Measurements from ENCODE around the gene DTX3.
A peak's percentile ranks its signal among the peaks of the same experiment; 100 is the strongest.

The DTX3 gene

GRCh38 chr12:57604992-57605810, 577 bp downstream of the DTX3 start:
- Histone ChIP-seq H3K27ac (ENCODE audit: low read depth, low read length) (no peak overlapping the region), H3K4me1 (ENCODE audit: control insufficient read depth, low read length) (peaks cover 2% of the 10 kb centered on the region; the same call in 1 of the 2 replicates), H3K79me2 (ENCODE audit: control insufficient read depth, low read length) (no peaks in the 10 kb centered on the region), H3K4me2 (ENCODE audit: low read length) (peak overlapping the region; percentile 50), H3K36me3 (ENCODE audit: control insufficient read depth, low read length) (peaks cover 6% of the 10 kb centered on the region; the same call in 1 of the 2 replicates), H3K9me3 (ENCODE audit: control insufficient read depth, insufficient read depth, low read length) (no peaks in the 10 kb centered on the region), H3F3A (ENCODE audit: control insufficient read depth, insufficient read depth) (peaks cover 3% of the 10 kb centered on the region; the same call in 1 of the 2 replicates), H3K4me3 (ENCODE audit: low read length) (peak overlapping the region; percentile 66), H4K20me1 (ENCODE audit: control insufficient read depth, insufficient read depth, low read depth, low read length) (no peaks in the 10 kb centered on the region), H3K9me2 (replicated peaks; ENCODE audit: control insufficient read depth, low read length) (no peaks in the 10 kb centered on the region), H3K27me3 (ENCODE audit: control insufficient read depth, low read length) (peaks cover 26% of the 10 kb centered on the region)
- no peak for TF ChIP-seq EZH2phosphoT487 (IDR thresholded peaks at IDR 0.05; ENCODE audit: borderline replicate concordance, low read length)
- TF ChIP-seq CTCF (IDR thresholded peaks at IDR 0.05; ENCODE audit: low read depth, low read length, poor library complexity, severe bottlenecking): no peak

GRCh38 chr12:57605811-57606311, 1.2 kb downstream of the DTX3 start:
- Histone ChIP-seq H3K79me2 (ENCODE audit: control insufficient read depth, low read length) (no peaks in the 10 kb centered on the region), H3K27me3 (ENCODE audit: control insufficient read depth, low read length) (peaks cover 32% of the 10 kb centered on the region), H3K4me3 (ENCODE audit: low read length) (no peak overlapping the region), H3K4me2 (ENCODE audit: low read length) (no peak overlapping the region), H4K20me1 (ENCODE audit: control insufficient read depth, insufficient read depth, low read depth, low read length) (no peaks in the 10 kb centered on the region), H3K36me3 (ENCODE audit: control insufficient read depth, low read length) (peaks cover 6% of the 10 kb centered on the region; the same call in 1 of the 2 replicates), H3K9me3 (ENCODE audit: control insufficient read depth, insufficient read depth, low read length) (no peaks in the 10 kb centered on the region), H3F3A (ENCODE audit: control insufficient read depth, insufficient read depth) (peaks cover 3% of the 10 kb centered on the region; the same call in 1 of the 2 replicates), H3K4me1 (ENCODE audit: control insufficient read depth, low read length) (peaks cover 2% of the 10 kb centered on the region; the same call in 1 of the 2 replicates), H3K9me2 (replicated peaks; ENCODE audit: control insufficient read depth, low read length) (no peaks in the 10 kb centered on the region), H3K27ac (ENCODE audit: low read depth, low read length) (no peak overlapping the region)
- TF ChIP-seq EZH2phosphoT487 (IDR thresholded peaks at IDR 0.05; ENCODE audit: borderline replicate concordance, low read length) (no peak), CTCF (IDR thresholded peaks at IDR 0.05; ENCODE audit: low read depth, low read length, poor library complexity, severe bottlenecking) (no peak)

- peaks cover 3% of the 10 kb centered on the region; the same call in 1 of the 2 replicates for H3F3A ChIP-seq (ENCODE audit: control insufficient read depth, insufficient read depth)
- no peak overlapping the region for H3K4me2 ChIP-seq (ENCODE audit: low read length)
- no peak overlapping the region for H3K4me3 ChIP-seq (ENCODE audit: low read length)
- H3K4me1 ChIP-seq (ENCODE audit: control insufficient read depth, low read length): peaks cover 3% of the 10 kb centered on the region; the same call in 1 of the 2 replicates
- no peak overlapping the region for H3K27ac ChIP-seq (ENCODE audit: low read depth, low read length)
- no peak for TF ChIP-seq EZH2phosphoT487 (IDR thresholded peaks at IDR 0.05; ENCODE audit: borderline replicate concordance, low read length)
- TF ChIP-seq CTCF (IDR thresholded peaks at IDR 0.05; ENCODE audit: low read depth, low read length, poor library complexity, severe bottlenecking): no peak
- H3K9me2 ChIP-seq (replicated peaks; ENCODE audit: control insufficient read depth, low read length): no peaks in the 10 kb centered on the region
- H3K27me3 ChIP-seq (ENCODE audit: control insufficient read depth, low read length): peaks cover 38% of the 10 kb centered on the region
- no peaks in the 10 kb centered on the region for H4K20me1 ChIP-seq (ENCODE audit: control insufficient read depth, insufficient read depth, low read depth, low read length)
- no peaks in the 10 kb centered on the region for H3K9me3 ChIP-seq (ENCODE audit: control insufficient read depth, insufficient read depth, low read length)
- H3K36me3 ChIP-seq (ENCODE audit: control insufficient read depth, low read length): peaks cover 6% of the 10 kb centered on the region; the same call in 1 of the 2 replicates
- H3K79me2 ChIP-seq (ENCODE audit: control insufficient read depth, low read length): no peaks in the 10 kb centered on the region
Measured at GRCh38 chr12:57606399-57606798, 1.8 kb downstream of the DTX3 start.
